PFSK-1 (cell line): ENCODE results near the gene AXIN2.

ENCODE experiments used
- FOXP2 ChIP-seq: optimal IDR thresholded peaks from 2 replicates; pipeline ENCODE3; 2011; ENCODE audit warnings: borderline replicate concordance, control low read depth, inconsistent platforms; ENCODE audit not compliant: insufficient read depth; ENCODE audit errors: extremely low read length, extremely low read depth
- POLR2AphosphoS5 ChIP-seq: IDR thresholded peaks from 2 replicates; pipeline ENCODE4 v1.6.1; 2012; ENCODE audit warnings: low read depth, mild to moderate bottlenecking, control low read depth, low read length, moderate library complexity
- SIN3A ChIP-seq: IDR thresholded peaks from 2 replicates; pipeline ENCODE4 v1.6.1; 2012; ENCODE audit warnings: mild to moderate bottlenecking, low read length, moderate library complexity, borderline replicate concordance; ENCODE audit not compliant: insufficient read depth
- TAF1 ChIP-seq: IDR thresholded peaks from 2 replicates; pipeline ENCODE4 v1.6.1; 2012; ENCODE audit warnings: low read length, control low read depth, borderline replicate concordance; ENCODE audit not compliant: insufficient read depth
- TF ChIP-seq, protein P1 (sequence below), 2 experiments: IDR thresholded peaks; 2 replicates each; pipeline versions ENCODE4 v1.6.1 to v1.8.0; 2011 to 2012; ENCODE audit warnings: low read depth in 2 of 2, low read length in 2 of 2, control low read depth in 1 of 2, inconsistent platforms in 1 of 2, mild to moderate bottlenecking in 1 of 2, moderate library complexity in 1 of 2; ENCODE audit not compliant: insufficient read depth in 1 of 2

Gene AXIN2

GRCh38 chr17:65546579-65546978, 14.9 kb downstream of the AXIN2 start:
- no peak for TF ChIP-seq POLR2AphosphoS5
- TF ChIP-seq, protein P1, sequence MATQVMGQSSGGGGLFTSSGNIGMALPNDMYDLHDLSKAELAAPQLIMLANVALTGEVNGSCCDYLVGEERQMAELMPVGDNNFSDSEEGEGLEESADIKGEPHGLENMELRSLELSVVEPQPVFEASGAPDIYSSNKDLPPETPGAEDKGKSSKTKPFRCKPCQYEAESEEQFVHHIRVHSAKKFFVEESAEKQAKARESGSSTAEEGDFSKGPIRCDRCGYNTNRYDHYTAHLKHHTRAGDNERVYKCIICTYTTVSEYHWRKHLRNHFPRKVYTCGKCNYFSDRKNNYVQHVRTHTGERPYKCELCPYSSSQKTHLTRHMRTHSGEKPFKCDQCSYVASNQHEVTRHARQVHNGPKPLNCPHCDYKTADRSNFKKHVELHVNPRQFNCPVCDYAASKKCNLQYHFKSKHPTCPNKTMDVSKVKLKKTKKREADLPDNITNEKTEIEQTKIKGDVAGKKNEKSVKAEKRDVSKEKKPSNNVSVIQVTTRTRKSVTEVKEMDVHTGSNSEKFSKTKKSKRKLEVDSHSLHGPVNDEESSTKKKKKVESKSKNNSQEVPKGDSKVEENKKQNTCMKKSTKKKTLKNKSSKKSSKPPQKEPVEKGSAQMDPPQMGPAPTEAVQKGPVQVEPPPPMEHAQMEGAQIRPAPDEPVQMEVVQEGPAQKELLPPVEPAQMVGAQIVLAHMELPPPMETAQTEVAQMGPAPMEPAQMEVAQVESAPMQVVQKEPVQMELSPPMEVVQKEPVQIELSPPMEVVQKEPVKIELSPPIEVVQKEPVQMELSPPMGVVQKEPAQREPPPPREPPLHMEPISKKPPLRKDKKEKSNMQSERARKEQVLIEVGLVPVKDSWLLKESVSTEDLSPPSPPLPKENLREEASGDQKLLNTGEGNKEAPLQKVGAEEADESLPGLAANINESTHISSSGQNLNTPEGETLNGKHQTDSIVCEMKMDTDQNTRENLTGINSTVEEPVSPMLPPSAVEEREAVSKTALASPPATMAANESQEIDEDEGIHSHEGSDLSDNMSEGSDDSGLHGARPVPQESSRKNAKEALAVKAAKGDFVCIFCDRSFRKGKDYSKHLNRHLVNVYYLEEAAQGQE (IDR thresholded peaks at IDR 0.05; ENCODE audit: insufficient read depth in 1 of 2, low read depth in 2 of 2, low read length in 2 of 2): no peak
- TF ChIP-seq SIN3A: no peak
- TF ChIP-seq TAF1: no peak
- TF ChIP-seq FOXP2: no peak

DNA sequence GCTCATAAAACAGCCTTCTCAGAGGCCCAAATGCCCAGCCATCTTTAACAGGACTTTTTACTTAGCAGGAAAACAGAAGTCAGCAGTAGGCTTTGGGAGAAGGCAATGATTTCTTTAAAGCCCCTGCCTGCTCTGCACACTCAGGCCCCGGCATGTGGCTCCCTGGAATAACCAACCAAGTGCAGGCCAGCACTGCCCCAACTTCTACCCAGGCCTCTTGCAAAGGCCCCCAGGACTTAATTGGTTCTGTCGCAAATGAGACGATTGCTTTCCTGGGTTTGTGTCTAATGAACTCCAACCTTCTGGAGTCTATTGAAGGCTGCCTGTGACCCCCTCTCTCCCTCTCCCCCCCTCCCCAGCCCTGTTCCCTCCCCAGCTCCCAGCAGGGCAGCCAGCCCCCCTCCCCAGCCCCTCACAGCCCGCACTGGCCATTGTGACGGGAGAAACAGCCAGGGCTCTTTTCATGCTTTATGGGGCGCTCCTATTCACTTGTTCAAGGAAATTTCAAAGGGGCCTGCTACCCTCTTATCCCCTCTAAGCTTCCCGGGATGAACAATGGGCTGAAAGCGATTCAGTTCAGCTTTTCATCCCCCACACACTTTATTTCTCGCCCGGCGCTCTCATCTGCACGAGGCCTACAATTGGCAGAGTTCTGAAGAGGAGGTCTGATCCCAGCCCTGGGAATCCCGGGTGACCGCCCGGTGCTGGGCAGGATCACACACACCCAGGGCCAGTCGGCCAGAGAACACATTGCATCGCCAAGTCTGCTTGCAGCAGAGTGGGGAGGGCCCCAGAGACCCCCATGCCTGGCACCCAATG, 15.5 kb downstream of the AXIN2 start:
- TF ChIP-seq FOXP2: no peak
- no peak for TF ChIP-seq SIN3A
- TF ChIP-seq TAF1: no peak
- TF ChIP-seq, protein P1 (IDR thresholded peaks at IDR 0.05; ENCODE audit: insufficient read depth in 1 of 2, low read depth in 2 of 2, low read length in 2 of 2): no peak
- no peak for TF ChIP-seq POLR2AphosphoS5

- no peak for TF ChIP-seq FOXP2
- TF ChIP-seq, protein P1 (IDR thresholded peaks at IDR 0.05; ENCODE audit: insufficient read depth in 1 of 2, low read depth in 2 of 2, low read length in 2 of 2): no peak
Observed at GRCh38 chr17:65544672-65545071, 16.8 kb downstream of the AXIN2 start.

DNA sequence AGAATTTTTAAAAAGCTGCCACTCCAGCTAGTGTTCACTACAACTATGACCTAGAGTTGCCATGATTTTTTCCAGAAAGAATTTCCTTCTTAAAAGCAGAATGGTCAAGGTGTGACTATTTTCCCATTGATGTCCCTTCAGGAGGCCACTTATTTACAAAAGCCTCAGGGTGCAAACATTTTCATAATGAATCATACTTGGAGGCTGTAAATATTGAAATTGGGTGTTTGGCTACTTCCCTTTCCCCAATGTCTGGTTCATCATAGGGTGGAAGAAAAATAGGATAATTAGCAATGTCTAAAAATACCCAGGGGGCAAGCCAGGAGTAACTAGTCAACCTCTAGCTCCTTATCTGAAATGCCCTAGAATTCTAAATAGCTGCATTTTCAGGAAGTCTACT, 18.8 kb downstream of the AXIN2 start:
- TF ChIP-seq TAF1 (no peak), POLR2AphosphoS5 (no peak), SIN3A (no peak), FOXP2 (no peak)
- TF ChIP-seq, protein P1 (IDR thresholded peaks at IDR 0.05; ENCODE audit: insufficient read depth in 1 of 2, low read depth in 2 of 2, low read length in 2 of 2): no peak

DNA sequence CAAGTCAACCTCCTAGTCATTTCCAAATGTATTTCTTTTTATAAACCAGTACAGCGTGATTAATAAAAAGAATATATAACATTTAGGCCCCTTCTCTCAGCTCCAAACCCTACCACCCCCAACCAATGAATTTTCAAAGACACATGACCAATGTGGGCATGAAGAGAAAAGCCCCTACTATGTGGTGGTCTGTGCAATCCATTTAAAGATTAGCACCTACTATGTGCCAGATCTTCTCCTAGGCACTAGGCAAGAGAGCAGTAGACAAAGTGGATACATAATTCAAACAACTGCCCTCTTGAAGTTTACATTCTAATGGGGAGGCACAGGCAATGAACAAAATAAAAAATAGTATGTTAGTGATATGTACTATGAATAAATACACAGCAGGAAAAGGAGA, 19.4 kb downstream of the AXIN2 start:
- TF ChIP-seq SIN3A (no peak), POLR2AphosphoS5 (no peak), TAF1 (no peak), FOXP2 (no peak)
- TF ChIP-seq, protein P1 (IDR thresholded peaks at IDR 0.05; ENCODE audit: insufficient read depth in 1 of 2, low read depth in 2 of 2, low read length in 2 of 2): no peak
